ENCODE results near the gene SCUBE1.

DNA sequence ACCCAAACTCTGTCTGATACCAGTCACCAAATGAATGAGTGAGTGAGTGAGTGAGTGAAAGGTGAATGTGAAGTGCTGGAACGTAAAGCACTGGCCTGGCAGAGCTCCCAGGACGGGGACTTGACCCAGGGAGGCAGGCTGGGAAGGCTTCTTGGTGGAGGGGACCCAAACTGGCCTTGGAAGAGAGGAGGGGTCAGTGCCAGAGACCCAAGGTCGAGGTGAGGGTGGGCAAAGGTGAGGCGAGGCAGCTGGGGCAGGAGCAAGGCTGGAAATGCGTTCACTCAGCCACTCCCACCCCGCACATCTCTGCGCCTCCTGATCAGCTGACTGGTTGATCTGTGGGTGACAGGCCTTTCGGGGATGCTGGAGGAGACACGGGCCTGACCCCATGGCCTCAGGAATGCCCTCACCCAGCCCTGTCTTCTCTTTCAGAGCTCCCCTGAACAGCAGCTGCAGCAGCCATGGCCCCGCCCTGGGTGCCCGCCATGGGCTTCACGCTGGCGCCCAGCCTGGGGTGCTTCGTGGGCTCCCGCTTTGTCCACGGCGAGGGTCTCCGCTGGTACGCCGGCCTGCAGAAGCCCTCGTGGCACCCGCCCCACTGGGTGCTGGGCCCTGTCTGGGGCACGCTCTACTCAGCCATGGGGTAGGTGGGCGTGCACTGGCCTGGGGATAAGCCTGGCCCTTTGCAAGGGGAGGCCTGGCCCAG lies 184.2 kb downstream of the SCUBE1 start:
- TF ChIP-seq MAX (IDR thresholded peaks at IDR 0.05), result no peak
- TF ChIP-seq, protein P1, sequence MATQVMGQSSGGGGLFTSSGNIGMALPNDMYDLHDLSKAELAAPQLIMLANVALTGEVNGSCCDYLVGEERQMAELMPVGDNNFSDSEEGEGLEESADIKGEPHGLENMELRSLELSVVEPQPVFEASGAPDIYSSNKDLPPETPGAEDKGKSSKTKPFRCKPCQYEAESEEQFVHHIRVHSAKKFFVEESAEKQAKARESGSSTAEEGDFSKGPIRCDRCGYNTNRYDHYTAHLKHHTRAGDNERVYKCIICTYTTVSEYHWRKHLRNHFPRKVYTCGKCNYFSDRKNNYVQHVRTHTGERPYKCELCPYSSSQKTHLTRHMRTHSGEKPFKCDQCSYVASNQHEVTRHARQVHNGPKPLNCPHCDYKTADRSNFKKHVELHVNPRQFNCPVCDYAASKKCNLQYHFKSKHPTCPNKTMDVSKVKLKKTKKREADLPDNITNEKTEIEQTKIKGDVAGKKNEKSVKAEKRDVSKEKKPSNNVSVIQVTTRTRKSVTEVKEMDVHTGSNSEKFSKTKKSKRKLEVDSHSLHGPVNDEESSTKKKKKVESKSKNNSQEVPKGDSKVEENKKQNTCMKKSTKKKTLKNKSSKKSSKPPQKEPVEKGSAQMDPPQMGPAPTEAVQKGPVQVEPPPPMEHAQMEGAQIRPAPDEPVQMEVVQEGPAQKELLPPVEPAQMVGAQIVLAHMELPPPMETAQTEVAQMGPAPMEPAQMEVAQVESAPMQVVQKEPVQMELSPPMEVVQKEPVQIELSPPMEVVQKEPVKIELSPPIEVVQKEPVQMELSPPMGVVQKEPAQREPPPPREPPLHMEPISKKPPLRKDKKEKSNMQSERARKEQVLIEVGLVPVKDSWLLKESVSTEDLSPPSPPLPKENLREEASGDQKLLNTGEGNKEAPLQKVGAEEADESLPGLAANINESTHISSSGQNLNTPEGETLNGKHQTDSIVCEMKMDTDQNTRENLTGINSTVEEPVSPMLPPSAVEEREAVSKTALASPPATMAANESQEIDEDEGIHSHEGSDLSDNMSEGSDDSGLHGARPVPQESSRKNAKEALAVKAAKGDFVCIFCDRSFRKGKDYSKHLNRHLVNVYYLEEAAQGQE (IDR thresholded peaks at IDR 0.05; ENCODE audit: low read depth), result no peak
